ENCODE results near the gene PLXNA4. TPM values are rescaled to one million over a fixed set of nuclear protein-coding genes. Genes with fewer than 3 reads are reported as not detected.
"Not testable (repeated sequence)": the region's sequence is repeated elsewhere in the genome, so short reads cannot be mapped to it uniquely, and the experiment has no call there.

Gene PLXNA4
- total RNA-seq, 4 donors from 2014 or later, result 4.8 to 19.7 (median 10.7) TPM

- no peak overlapping the region for H3K27ac ChIP-seq
- WGBS, 2 donors (ENCODE audit: low coverage in 1 of 2), result 77 to 99% methylated on average over 8 of the region's 8 CpGs
- no peaks in the 10 kb centered on the region for H3K27me3 ChIP-seq
- H3K36me3 ChIP-seq, result peaks cover 0 to 23% of the 10 kb centered on the region in 2 donors
- no peaks in the 10 kb centered on the region for H3K4me1 ChIP-seq
- no peak for ATAC-seq
- no peak overlapping the region for H3K4me3 ChIP-seq
- TF ChIP-seq CTCF (IDR thresholded peaks at IDR 0.05) (no peak), POLR2A (IDR thresholded peaks at IDR 0.05) (no peak), POLR2AphosphoS5 (IDR thresholded peaks at IDR 0.05) (no peak), EP300 (IDR thresholded peaks at IDR 0.05) (no peak)
- no peaks in the 10 kb centered on the region for H3K9me3 ChIP-seq
Measured at GRCh38 chr7:132176719-132177118, 399.6 kb downstream of the PLXNA4 start.

- WGBS, 2 donors (ENCODE audit: low coverage in 1 of 2), result 49% methylated on average over 4 of the region's 5 CpGs; no CpG with 5 or more reads in 1 of the 2 donors
- ATAC-seq, result peak; percentile 29
- Histone ChIP-seq H3K4me1 (no peaks in the 10 kb centered on the region), H3K27ac (no peak overlapping the region), H3K4me3 (no peak overlapping the region), H3K36me3 (peaks cover 0 to 19% of the 10 kb centered on the region in 2 donors), H3K9me3 (no peaks in the 10 kb centered on the region), H3K27me3 (no peaks in the 10 kb centered on the region)
- TF ChIP-seq CTCF (IDR thresholded peaks at IDR 0.05) (no peak), POLR2AphosphoS5 (IDR thresholded peaks at IDR 0.05) (no peak), POLR2A (IDR thresholded peaks at IDR 0.05) (no peak), EP300 (IDR thresholded peaks at IDR 0.05) (no peak)
Measured at GRCh38 chr7:132171130-132171576, 405.1 kb downstream of the PLXNA4 start.

GRCh38 chr7:132169730-132170129 is 406.5 kb downstream of the PLXNA4 start:
- Histone ChIP-seq H3K36me3 (peaks cover 0 to 13% of the 10 kb centered on the region in 2 donors), H3K27me3 (no peaks in the 10 kb centered on the region), H3K27ac (no peak overlapping the region), H3K4me3 (no peak overlapping the region), H3K9me3 (no peaks in the 10 kb centered on the region), H3K4me1 (no peaks in the 10 kb centered on the region)
- no peak for TF ChIP-seq POLR2A (IDR thresholded peaks at IDR 0.05)
- TF ChIP-seq EP300 (IDR thresholded peaks at IDR 0.05), result no peak
- no peak for TF ChIP-seq POLR2AphosphoS5 (IDR thresholded peaks at IDR 0.05)
- TF ChIP-seq CTCF (IDR thresholded peaks at IDR 0.05), result no peak
- WGBS, 2 donors (ENCODE audit: low coverage in 1 of 2), result 74 to 77% methylated on average over 6 to 8 of the region's 9 CpGs
- no peak for ATAC-seq

GRCh38 chr7:132168239-132168638 is 408.0 kb downstream of the PLXNA4 start:
- no peaks in the 10 kb centered on the region for H3K4me1 ChIP-seq
- H3K27me3 ChIP-seq, result no peaks in the 10 kb centered on the region
- H3K4me3 ChIP-seq, result no peak overlapping the region
- H3K36me3 ChIP-seq, result peaks cover 0 to 19% of the 10 kb centered on the region in 2 donors
- WGBS, 2 donors (ENCODE audit: low coverage in 1 of 2), result no CpG with 5 or more reads among the region's 17 CpGs
- H3K9me3 ChIP-seq, result no peaks in the 10 kb centered on the region
- no peak overlapping the region for H3K27ac ChIP-seq
- ATAC-seq, result no peak
- TF ChIP-seq POLR2AphosphoS5 (IDR thresholded peaks at IDR 0.05) (no peak), EP300 (IDR thresholded peaks at IDR 0.05) (no peak), POLR2A (IDR thresholded peaks at IDR 0.05) (no peak), CTCF (IDR thresholded peaks at IDR 0.05) (no peak)

GRCh38 chr7:132165695-132166094 is 410.6 kb downstream of the PLXNA4 start:
- H3K9me3 ChIP-seq, H3K4me1 ChIP-seq, H3K27me3 ChIP-seq, H3K4me3 ChIP-seq, ATAC-seq, H3K27ac ChIP-seq: not testable (repeated sequence)
- 67 to 88% methylated on average over 1 to 7 of the region's 7 CpGs for WGBS, 2 donors (ENCODE audit: low coverage in 1 of 2)
- peaks cover 0 to 21% of the 10 kb centered on the region in 2 donors for H3K36me3 ChIP-seq

Data from gastroesophageal sphincter (tissue), 4 donors.